HEK293T (cell line): ENCODE results near the gene CPD.
"Not testable (repeated sequence)": the region's sequence is repeated elsewhere in the genome, so short reads cannot be mapped to it uniquely, and the experiment has no call there.

Experiments
- CTCF ChIA-PET: fragments of 350-600 bp; formaldehyde crosslinking; extraction: SDS; loops from one replicate; lab custom pipeline; 2021; ENCODE audit warnings: antibody characterized with exemption, inconsistent platforms; lab: Yijun Ruan, JAX
- POLR2A ChIA-PET: fragments of 350-600 bp; formaldehyde crosslinking; extraction: SDS; loops from one replicate; lab custom pipeline; 2020; ENCODE audit warnings: antibody characterized with exemption, inconsistent platforms; lab: Yijun Ruan, JAX
- DNase-seq: peaks from one replicate; pipeline ENCODE4 v3.0.0; 2012; ENCODE audit warnings: mixed read lengths; ENCODE audit errors: extremely low spot score
- ARNT ChIP-seq: fragments of 450-650 bp; IDR thresholded peaks from 2 replicates; pipeline ENCODE4 v1.6.1; 2017; ENCODE audit warnings: mild to moderate bottlenecking
- BHLHE40 ChIP-seq: fragments of 450-650 bp; IDR thresholded peaks from 2 replicates; pipeline ENCODE4 v1.6.1; 2016; ENCODE audit warnings: mild to moderate bottlenecking, moderate library complexity, borderline replicate concordance
- CTBP1 ChIP-seq: fragments of 450-650 bp; IDR thresholded peaks from 2 replicates; pipeline ENCODE4 v1.6.1; 2016; ENCODE audit warnings: borderline replicate concordance
- ELF4 ChIP-seq: fragments of 450-650 bp; IDR thresholded peaks from 2 replicates; pipeline ENCODE4 v1.6.1; 2017; ENCODE audit warnings: antibody characterized with exemption
- FOXA1 ChIP-seq: fragments of 450-650 bp; IDR thresholded peaks from 2 replicates; pipeline ENCODE4 v1.6.1; 2016; ENCODE audit warnings: mild to moderate bottlenecking
- FOXK2 ChIP-seq: fragments of 450-650 bp; IDR thresholded peaks from 2 replicates; pipeline ENCODE4 v1.6.1; 2016; ENCODE audit warnings: mild to moderate bottlenecking
- FOXM1 ChIP-seq: fragments of 450-650 bp; IDR thresholded peaks from 2 replicates; pipeline ENCODE4 v1.6.1; 2017; ENCODE audit warnings: mild to moderate bottlenecking, borderline replicate concordance
- HDGF ChIP-seq: fragments of 450-650 bp; IDR thresholded peaks from 2 replicates; pipeline ENCODE4 v1.6.1; 2017; ENCODE audit warnings: antibody characterized with exemption, borderline replicate concordance
- L3MBTL2 ChIP-seq: fragments of 450-650 bp; conservative IDR thresholded peaks from 2 replicates; pipeline ENCODE4 v1.6.1; 2016; ENCODE audit warnings: mild to moderate bottlenecking
- LEF1 ChIP-seq: fragments of 450-650 bp; IDR thresholded peaks from 2 replicates; pipeline ENCODE4 v1.6.1; 2017; ENCODE audit warnings: mild to moderate bottlenecking, borderline replicate concordance
- NFRKB ChIP-seq: fragments of 450-650 bp; IDR thresholded peaks from 2 replicates; pipeline ENCODE4 v1.6.1; 2016; ENCODE audit warnings: mild to moderate bottlenecking, moderate library complexity
- SP1 ChIP-seq: fragments of 450-650 bp; IDR thresholded peaks from 2 replicates; pipeline ENCODE4 v1.6.1; 2017
- SUZ12 ChIP-seq: fragments of 450-650 bp; IDR thresholded peaks from 2 replicates; pipeline ENCODE4 v1.6.1; 2016; ENCODE audit warnings: mild to moderate bottlenecking
- TARDBP ChIP-seq: fragments of 450-650 bp; IDR thresholded peaks from 2 replicates; pipeline ENCODE4 v1.6.1; 2016
- ZNF384 ChIP-seq: fragments of 450-650 bp; IDR thresholded peaks from 2 replicates; pipeline ENCODE4 v1.6.1; 2016
- TF ChIP-seq, protein P1 (sequence below): fragments of 450-650 bp; IDR thresholded peaks from 2 replicates; pipeline ENCODE4 v1.6.1; 2016

The CPD gene

DNA sequence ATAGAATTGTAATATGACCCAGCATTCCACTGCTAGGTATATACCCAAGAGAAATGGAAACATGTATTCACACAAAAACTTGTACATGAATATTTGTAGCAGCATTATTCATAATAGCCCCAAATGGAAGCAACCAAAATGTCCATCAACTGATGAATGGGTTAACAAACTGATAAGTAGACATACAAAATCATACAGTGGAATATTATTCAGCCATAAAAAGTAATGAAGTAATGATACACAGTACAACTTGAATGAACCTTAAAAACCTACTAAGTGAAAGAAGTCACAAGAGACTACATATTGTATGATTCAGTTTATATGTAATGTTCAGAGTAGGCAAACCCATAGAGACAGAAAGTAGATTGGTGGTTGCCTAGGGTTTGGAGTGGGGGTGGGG, 58.0 kb downstream of the CPD start:
- no peak for DNase-seq
- TF ChIP-seq ARNT (no peak), SUZ12 (no peak), ELF4 (no peak), FOXA1 (no peak), CTBP1 (no peak), SP1 (no peak)
- CTCF ChIA-PET, result no interaction called here
- POLR2A ChIA-PET, result no interaction called here

DNA sequence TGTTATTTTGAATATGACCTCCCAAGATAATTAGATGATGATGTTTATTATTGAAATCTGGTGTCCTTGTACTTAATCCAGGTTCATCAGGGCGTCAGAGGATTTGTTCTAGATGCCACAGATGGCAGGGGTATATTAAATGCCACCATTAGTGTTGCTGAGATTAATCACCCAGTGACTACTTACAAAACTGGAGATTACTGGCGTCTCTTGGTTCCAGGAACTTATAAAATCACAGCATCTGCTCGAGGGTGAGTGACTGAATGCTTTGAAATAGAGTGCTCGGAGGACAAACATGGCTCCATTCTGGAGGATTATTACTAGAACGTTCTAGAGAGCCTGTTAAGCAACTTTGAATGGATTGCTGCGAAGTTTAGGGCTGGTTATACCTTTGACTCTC, 65.0 kb downstream of the CPD start:
- no peak for DNase-seq
- ChIA-PET CTCF (no interaction called here), POLR2A (no interaction called here)
- TF ChIP-seq BHLHE40, result no peak
- TF ChIP-seq ARNT, result no peak
- no peak for TF ChIP-seq TARDBP
- TF ChIP-seq, protein P1, sequence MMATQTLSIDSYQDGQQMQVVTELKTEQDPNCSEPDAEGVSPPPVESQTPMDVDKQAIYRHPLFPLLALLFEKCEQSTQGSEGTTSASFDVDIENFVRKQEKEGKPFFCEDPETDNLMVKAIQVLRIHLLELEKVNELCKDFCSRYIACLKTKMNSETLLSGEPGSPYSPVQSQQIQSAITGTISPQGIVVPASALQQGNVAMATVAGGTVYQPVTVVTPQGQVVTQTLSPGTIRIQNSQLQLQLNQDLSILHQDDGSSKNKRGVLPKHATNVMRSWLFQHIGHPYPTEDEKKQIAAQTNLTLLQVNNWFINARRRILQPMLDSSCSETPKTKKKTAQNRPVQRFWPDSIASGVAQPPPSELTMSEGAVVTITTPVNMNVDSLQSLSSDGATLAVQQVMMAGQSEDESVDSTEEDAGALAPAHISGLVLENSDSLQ, result no peak
- no peak for TF ChIP-seq FOXM1
- TF ChIP-seq NFRKB, result no peak

DNA sequence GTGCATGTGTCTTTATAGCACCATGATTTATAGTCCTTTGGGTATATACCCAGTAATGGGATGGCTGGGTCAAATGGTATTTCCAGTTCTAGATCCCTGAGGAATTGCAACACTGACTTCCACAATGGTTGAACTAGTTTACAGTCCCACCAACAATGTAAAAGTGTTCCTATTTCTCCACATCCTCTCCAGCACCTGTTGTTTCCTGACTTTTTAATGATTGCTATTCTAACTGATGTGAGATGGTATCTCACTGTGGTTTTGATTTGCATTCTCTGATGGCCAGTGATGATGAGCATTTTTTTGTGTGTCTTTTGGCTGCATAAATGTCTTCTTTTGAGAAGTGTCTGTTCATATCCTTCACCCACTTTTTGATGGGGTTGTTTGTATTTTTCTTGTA, 67.9 kb downstream of the CPD start:
- POLR2A ChIA-PET, CTCF ChIA-PET, DNase-seq: not testable (repeated sequence)

- DNase-seq, result no peak
- ChIA-PET CTCF (no interaction called here), POLR2A (interaction anchor here (1.6 kb wide), 1 partner anchor 27 kb away, joined by 3 read pairs; the partner anchor contains the start of gene GOSR1)
- TF ChIP-seq SP1 (no peak), FOXM1 (no peak), ZNF384 (no peak)
- TF ChIP-seq, protein P1, result no peak
Observed at GRCh38 chr17:30449480-30449879, 70.8 kb downstream of the CPD start.

DNA sequence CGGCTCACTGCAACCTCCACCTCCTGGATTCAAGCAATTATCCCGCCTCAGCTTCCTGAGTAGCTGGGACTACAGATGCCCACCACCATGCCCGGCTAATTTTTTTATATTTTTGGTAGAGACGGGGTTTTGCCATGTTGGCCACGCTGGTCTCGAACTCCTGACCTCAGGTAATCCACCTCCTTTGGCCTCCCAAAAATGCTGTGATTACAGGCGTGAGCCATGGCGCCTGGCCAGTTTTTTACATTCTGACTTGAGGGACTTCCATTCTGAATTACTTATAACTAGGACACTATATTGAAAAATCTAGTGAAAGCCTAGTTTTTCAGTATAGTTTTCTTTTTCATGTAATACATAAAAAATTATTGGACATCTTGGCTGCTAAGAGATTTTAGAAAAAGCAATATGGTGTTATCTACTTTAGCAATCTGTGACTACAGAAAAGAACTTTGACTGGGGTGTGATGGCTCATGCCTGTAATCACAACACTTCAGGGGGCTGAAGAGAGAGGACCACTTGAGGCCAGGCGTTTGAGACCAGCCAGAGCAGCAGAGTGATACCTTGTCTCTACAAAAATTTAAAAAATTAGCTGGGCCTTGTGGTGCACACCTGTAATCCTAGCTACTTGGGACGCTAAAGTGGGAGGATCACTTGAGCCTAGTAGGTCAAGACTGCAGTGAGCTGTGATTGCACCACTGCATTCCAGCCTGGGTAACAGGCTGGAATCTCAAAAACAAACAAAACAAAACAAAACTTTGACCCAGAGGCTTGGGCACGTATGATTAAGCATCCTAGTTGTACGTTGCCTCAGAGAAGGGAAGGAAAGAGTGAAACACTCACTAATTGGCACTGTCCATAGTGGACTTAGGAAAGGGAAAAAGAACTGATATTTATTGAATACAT, 71.6 kb downstream of the CPD start:
- ChIA-PET CTCF (no interaction called here), POLR2A (interaction anchor here (1.6 kb wide), 1 partner anchor 26 kb away, joined by 3 read pairs; the partner anchor contains the start of gene GOSR1)
- TF ChIP-seq LEF1 (no peak), HDGF (no peak), BHLHE40 (no peak), ARNT (no peak), FOXM1 (no peak), ELF4 (no peak), CTBP1 (no peak), L3MBTL2 (no peak), TARDBP (no peak), ZNF384 (no peak), FOXK2 (no peak), FOXA1 (no peak), SUZ12 (no peak), NFRKB (no peak), SP1 (no peak)
- TF ChIP-seq, protein P1, result no peak
- no peak for DNase-seq

DNA sequence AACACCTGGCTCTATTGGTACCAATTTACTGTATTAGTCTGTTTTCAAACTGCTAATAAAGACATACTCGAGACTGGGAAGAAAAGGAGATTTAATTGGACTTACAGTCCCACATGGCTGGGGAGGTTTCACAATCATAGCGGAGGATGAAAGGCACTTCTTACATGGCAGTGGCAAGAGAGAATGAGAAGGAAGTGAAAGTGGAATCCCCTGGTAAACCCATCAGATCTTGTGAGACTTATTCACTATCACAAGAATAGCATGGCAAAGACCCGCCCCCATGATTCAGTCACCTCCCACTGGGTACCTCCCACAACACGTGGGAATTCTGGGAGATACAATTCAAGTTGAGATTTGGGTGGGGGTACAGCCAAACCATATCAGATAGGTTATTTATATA, 75.9 kb downstream of the CPD start:
- DNase-seq, result no peak
- POLR2A ChIA-PET, result no interaction called here
- no peak for TF ChIP-seq HDGF
- TF ChIP-seq ZNF384, result no peak
- TF ChIP-seq SUZ12, result no peak
- no peak for TF ChIP-seq ARNT
- TF ChIP-seq FOXK2, result no peak
- CTCF ChIA-PET, result no interaction called here

GRCh38 chr17:30458371-30458770, 79.6 kb downstream of the CPD start:
- CTCF ChIA-PET, result no interaction called here
- TF ChIP-seq SUZ12, result no peak
- no peak for TF ChIP-seq BHLHE40
- TF ChIP-seq NFRKB, result no peak
- TF ChIP-seq CTBP1, result no peak
- TF ChIP-seq HDGF, result no peak
- no peak for TF ChIP-seq SP1
- TF ChIP-seq L3MBTL2, result no peak
- TF ChIP-seq, protein P1, result no peak
- TF ChIP-seq ZNF384, result no peak
- no peak for TF ChIP-seq FOXK2
- TF ChIP-seq FOXM1, result no peak
- no peak for TF ChIP-seq ARNT
- no peak for TF ChIP-seq TARDBP
- TF ChIP-seq FOXA1, result no peak
- no peak for TF ChIP-seq LEF1
- POLR2A ChIA-PET, result no interaction called here
- no peak for DNase-seq

- POLR2A ChIA-PET, CTCF ChIA-PET, DNase-seq: not testable (repeated sequence)
Observed at GRCh38 chr17:30458797-30459413, 80.2 kb downstream of the CPD start.
